Fibroblast of skin of scalp (primary cell): ENCODE measurements around the gene ARL13A. TPM values are rescaled to one million over a fixed set of nuclear protein-coding genes. Genes with fewer than 3 reads are reported as not detected.
"Not testable (repeated sequence)": the region's sequence is repeated elsewhere in the genome, so short reads cannot be mapped to it uniquely, and the experiment has no call there.

Source experiments
- DNase-seq: peaks from one replicate; pipeline ENCODE4 v3.0.0-alpha.2; 2013
- polyA plus RNA-seq, 2 experiments: library from polyadenylated mRNA; unstranded; fragments of 120-200 nt; gene quantifications; one replicate each; pipeline ENCODE4 v1.2.1, GENCODE V29; 2013; ENCODE audit not compliant: insufficient read length in 2 of 2

ARL13A gene
- not detected for polyA plus RNA-seq (2013, experiment 1 of 2; ENCODE audit: insufficient read length)
- polyA plus RNA-seq (2013, experiment 2 of 2; ENCODE audit: insufficient read length), result not detected

DNA sequence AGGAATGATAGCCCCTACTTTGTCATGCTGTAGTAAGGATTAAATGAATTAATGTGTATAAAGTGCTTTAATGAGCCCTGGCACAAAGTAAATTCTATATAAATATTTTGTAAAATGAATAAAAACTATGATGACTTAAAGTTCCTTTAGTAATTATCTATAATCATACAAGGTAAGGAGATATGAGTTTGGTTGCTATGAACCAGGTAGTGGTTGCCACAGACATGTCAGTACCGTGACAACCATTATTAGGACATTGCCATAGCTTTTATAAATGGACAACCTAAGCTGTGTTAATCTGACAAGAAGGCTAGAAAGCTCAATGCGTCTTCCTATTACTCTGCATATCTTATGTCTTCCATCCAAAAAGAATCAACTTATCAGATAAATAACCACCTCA, at the start of gene ARL13A:
Gene ARL13A (plus strand): TSS at position 301 of the 400 bp plus-strand sequence. CDS start 3,982 bp downstream, outside the sequence.
- no peak for DNase-seq

DNA sequence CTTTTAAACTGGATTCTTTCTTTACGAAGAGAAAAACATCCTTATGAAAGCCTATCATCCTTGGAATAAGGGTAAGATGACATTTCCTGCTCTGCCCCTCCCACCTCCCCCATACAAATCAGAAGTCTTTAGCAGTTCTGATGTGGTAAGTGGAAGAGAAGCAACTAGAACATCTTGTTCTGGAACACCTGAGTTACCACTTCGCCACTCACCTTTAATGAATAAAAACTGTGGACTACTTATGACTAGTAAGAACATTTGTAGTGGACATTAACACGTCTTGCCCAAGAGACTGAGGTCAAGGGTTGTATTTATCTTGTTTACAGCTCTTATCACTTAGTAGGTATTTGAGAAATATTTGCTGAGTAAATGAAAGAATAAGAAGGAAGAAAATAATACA, 45.1 kb upstream of the ARL13A start:
- DNase-seq, result no peak

- no peak for DNase-seq
Observed at GRCh38 chrX:100926453-100926852, 43.1 kb upstream of the ARL13A start.

- peak; percentile 0 for DNase-seq
Observed at GRCh38 chrX:100928660-100929613, 40.6 kb upstream of the ARL13A start, which contains the start of gene XKRX. XKRX (minus strand) TSS chrX:100928917; CDS start chrX:100928304, 613 bp downstream.

DNA sequence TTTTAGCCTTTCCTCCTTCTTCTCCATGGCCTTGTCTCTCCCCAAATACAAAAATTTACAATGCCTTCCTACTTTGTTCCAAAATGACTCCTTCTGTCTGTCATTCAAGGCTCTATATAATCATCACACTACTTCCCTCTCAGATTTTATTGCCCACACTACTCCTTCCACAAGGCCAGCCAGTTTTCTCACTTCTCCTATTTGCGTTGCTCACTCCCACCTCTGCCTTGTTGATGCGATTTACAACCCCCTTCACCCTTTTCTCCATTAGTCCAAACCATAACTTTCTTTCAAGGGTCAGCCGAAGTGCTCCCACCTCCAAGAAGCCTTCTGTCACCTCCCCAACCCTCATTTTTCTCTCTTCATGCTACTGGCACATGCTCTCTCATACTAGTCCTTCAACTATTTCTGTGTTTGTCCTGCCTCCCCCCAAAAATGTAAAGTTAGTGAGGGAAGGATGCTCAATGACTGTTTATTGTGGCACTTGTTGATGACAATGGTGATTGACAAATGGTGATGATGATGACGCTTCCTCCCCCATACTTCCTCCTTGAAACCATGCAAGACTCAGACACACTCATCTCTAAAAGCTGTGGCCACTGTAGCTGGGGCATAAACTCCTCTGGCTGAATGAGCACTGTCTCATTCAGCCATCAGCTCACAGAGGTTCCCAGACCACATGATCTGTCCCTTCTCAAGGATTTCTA, 38.1 kb upstream of the ARL13A start:
- no peak for DNase-seq

DNA sequence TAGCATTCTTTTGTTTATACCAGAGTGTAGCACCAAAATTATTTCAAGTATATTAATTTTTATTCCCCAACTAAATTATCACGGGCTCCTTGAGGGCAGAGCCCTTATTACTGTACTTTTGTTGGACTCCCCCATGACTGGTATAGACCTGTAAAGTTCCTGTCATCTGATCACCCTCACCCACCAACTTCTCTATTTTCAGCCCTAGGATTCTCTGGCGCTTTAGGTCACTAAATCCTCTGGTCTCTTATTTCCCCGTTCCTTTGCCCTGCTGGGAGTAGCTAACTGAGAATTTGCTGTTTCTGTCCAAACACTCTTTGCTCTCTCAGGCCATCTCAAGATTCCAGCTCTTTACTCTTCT, 37.6 kb upstream of the ARL13A start:
- no peak for DNase-seq

GRCh38 chrX:100935767-100936166, 33.7 kb upstream of the ARL13A start:
- DNase-seq, result no peak

DNA sequence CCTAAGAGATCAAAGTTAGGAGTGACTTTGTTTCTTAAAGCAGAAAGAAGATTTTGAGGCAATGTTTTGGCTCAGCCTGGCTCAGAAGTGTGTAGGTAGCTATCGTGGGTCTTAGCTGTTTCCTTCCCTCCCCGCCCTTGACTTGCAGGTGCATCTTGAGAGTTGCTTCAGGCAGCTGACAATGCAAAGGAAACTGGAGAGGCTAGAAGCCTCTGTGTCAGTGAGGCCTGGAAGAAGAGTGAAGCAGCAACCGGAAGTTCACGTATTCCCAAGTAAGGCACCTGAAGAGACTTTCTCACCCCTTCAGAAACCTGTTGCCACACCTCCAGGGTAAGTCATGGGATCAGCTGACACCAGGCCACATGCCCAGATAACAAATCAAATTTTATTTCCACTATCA, 30.2 kb upstream of the ARL13A start:
- no peak for DNase-seq

- no peak for DNase-seq
Observed at GRCh38 chrX:100944601-100945000, 24.9 kb upstream of the ARL13A start.

DNA sequence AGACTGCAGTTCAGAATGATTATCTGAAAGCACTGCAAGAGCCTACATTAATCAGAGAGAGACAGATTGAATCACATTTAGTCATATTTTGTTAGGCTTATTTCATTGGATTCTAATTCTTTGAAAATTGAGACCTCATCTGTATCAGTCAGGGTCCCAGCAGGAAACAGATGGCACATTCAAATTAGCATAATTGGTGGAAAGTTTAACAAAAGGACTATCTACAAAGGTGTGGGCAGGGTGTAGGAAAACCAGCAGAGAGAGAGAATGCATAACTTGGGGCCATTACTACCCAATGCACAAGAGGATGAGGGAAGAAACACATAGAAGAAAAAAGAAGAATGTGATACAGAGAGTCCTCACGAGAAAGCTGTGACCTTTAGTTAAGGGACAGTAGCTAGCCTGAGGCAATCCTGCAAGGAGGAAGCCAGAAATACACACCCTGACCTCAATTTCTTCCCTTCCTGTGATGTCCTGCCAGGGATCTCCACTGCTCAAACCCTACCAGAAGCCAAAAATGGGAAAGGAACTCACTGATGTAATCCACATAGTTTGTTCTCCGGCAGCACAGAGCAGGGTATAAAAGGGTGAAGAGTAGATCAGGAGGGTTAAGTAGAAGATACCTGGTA, 23.1 kb upstream of the ARL13A start:
- no peak for DNase-seq

DNA sequence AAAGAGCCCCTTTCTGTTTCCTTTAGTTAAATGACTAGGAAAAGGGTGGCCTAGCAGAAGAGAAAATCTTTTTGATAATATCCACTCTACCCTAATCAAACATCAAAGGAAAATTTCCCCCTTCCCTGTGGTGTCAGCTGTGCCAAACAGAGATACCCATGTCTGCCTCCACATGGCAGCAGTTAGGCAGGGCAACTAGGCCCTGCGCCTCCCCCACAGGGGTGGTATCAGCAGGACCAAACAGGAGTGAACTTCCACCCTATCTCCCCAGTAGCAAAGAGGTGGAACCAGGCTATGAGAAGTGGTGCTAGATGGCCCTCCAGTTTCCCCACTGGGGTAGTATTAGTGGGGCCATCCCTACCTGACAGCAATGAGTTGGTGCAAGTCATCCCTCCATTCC, 21.0 kb upstream of the ARL13A start:
- no peak for DNase-seq

GRCh38 chrX:100962811-100963210, 6.7 kb upstream of the ARL13A start:
- DNase-seq, result no peak

DNA sequence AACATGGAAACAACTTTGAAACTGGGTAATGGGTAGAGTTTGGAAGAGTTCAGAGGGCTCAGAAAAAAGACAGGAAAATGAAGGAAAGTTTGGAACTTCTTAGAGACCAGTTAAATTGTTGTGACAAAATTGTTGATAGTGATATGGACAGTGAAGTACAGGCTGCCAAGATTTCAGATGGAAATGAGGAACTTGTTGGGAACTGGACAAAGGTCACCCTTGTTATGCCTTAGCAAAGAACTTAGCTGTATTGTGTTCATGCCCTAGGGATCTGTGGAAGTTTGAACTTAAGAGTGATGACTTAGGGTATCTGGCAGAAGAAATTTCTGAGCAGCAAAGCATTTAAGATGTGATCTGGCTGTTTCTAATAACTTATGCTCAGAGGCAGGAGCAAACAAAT, 5.1 kb upstream of the ARL13A start:
- DNase-seq, result no peak

GRCh38 chrX:100969936-100970335, 428 bp downstream of the ARL13A start:
- no peak for DNase-seq

- no peak for DNase-seq
Observed at GRCh38 chrX:100973411-100973810, 3.9 kb downstream of the ARL13A start.

DNA sequence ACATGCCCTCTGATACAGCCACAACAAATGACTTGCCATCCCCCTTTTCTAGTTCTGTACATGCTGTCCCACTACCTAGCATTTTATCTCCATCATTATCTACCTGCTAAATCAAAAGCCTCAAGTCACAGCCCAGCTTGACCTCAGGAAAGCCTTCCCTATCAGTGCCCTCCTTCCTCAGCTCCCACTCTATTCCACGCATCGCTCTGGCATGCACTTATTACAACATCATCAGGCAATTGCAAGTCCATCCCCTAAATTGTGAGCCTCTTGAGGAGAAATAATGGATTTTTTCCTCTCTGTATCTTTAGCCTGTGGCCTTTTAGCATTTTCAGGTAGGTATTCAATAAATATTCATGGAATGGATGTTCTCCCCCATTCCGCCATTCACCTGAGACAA, 5.7 kb downstream of the ARL13A start:
- no peak for DNase-seq

GRCh38 chrX:100976211-100976610, 6.7 kb downstream of the ARL13A start:
- DNase-seq, result no peak

- no peak for DNase-seq
Observed at GRCh38 chrX:100979881-100980607, 10.5 kb downstream of the ARL13A start.

- peak; percentile 12 for DNase-seq
Observed at GRCh38 chrX:100980608-100981497, 11.3 kb downstream of the ARL13A start.

DNA sequence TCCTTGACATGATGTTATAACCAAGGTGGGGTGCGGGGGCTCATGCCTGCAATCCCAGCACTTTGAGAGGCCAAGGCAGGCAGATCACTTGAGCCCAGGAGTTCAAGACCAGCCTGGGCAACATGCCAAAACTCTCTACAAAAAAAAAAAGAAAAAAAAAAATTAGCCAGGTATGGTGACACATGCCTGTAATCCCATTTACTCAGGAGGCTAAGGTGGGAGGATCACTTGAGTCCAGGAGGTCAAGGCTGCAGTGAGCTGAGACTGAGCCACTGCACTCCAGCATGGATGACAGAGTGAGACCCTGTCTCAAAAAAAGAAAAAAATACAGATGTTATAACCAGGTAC, 12.0 kb downstream of the ARL13A start:
- not testable (repeated sequence) for DNase-seq

DNA sequence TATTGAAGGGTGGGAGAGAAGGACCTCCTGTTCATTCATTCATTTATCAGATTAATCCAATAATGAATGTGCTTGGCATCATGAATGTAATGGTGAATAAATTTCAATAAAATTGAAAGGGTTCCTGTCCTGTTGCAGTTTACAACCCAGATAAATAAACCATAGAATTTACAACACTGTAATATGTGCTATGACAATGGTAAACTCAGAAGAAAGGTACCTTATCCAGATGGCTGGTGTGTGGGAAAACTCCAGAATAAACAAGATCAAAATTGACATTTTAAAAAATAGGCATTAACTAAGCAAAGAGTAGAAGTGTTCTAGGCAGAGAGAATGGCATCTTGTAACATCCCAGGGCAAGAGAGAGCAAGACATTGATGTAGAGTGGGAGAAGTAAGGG, 15.3 kb downstream of the ARL13A start:
- DNase-seq, result no peak
